ENCODE measurements around the gene NPM3.

GRCh38 chr10:101828766-101829551, 45.7 kb upstream of the NPM3 start:
- TF ChIP-seq FOXM1 (IDR thresholded peaks at IDR 0.05; ENCODE audit: borderline replicate concordance) (no peak), SP1 (IDR thresholded peaks at IDR 0.05) (no peak), BHLHE40 (IDR thresholded peaks at IDR 0.05; ENCODE audit: borderline replicate concordance) (no peak), LEF1 (IDR thresholded peaks at IDR 0.05; ENCODE audit: borderline replicate concordance) (no peak)
- TF ChIP-seq, protein P1, sequence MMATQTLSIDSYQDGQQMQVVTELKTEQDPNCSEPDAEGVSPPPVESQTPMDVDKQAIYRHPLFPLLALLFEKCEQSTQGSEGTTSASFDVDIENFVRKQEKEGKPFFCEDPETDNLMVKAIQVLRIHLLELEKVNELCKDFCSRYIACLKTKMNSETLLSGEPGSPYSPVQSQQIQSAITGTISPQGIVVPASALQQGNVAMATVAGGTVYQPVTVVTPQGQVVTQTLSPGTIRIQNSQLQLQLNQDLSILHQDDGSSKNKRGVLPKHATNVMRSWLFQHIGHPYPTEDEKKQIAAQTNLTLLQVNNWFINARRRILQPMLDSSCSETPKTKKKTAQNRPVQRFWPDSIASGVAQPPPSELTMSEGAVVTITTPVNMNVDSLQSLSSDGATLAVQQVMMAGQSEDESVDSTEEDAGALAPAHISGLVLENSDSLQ (IDR thresholded peaks at IDR 0.05), result no peak
